ENCODE results near the gene SBF2.

GRCh38 chr11:9753021-9753420, 541.0 kb downstream of the SBF2 start:
- no peak for TF ChIP-seq EP300 (IDR thresholded peaks at IDR 0.05)
- TF ChIP-seq POLR2AphosphoS5 (IDR thresholded peaks at IDR 0.05), result no peak

Data from gastroesophageal sphincter (tissue), 2 donors.